HG03045 (cell line): ENCODE data around the gene NXPH3.

Experiments
- ATAC-seq: cut with Tn5 transposase; IDR thresholded peaks from one replicate; pipeline ENCODE4 v1.9.1; 2021; ENCODE audit warnings: mild to moderate bottlenecking, moderate library complexity; ENCODE audit not compliant: unreplicated experiment

NXPH3 gene

GRCh38 chr17:49574945-49575678 is 559 bp upstream of the NXPH3 start:
- ATAC-seq = no peak

- no peak for ATAC-seq
These were observed 631 bp downstream of the NXPH3 start for GRCh38 chr17:49576088-49576916.

GRCh38 chr17:49576917-49577649 is 1.4 kb downstream of the NXPH3 start:
- no peak for ATAC-seq

GRCh38 chr17:49577650-49577934 is 1.9 kb downstream of the NXPH3 start:
- no peak for ATAC-seq

- ATAC-seq = no peak
These were observed 2.3 kb downstream of the NXPH3 start for GRCh38 chr17:49577963-49578362.

- no peak for ATAC-seq
These were observed 2.7 kb downstream of the NXPH3 start for GRCh38 chr17:49578414-49578813.

GRCh38 chr17:49578952-49579500 is 3.4 kb downstream of the NXPH3 start:
- ATAC-seq = no peak

GRCh38 chr17:49579522-49579921 is 3.9 kb downstream of the NXPH3 start:
- no peak for ATAC-seq

GRCh38 chr17:49580055-49580721 is 4.5 kb downstream of the NXPH3 start:
- ATAC-seq = no peak

- ATAC-seq = no peak
These were observed 5.4 kb downstream of the NXPH3 start for GRCh38 chr17:49580981-49581647.

- no peak for ATAC-seq
These were observed 6.0 kb downstream of the NXPH3 start for GRCh38 chr17:49581648-49581998.

GRCh38 chr17:49582055-49582722 is 6.5 kb downstream of the NXPH3 start:
- ATAC-seq = no peak

GRCh38 chr17:49582789-49583188 is 7.1 kb downstream of the NXPH3 start:
- ATAC-seq = no peak

- no peak for ATAC-seq
These were observed 7.6 kb downstream of the NXPH3 start for GRCh38 chr17:49583226-49583625.

- ATAC-seq = no peak
These were observed 8.2 kb downstream of the NXPH3 start for GRCh38 chr17:49583889-49584288.

GRCh38 chr17:49585422-49586027 is 9.9 kb downstream of the NXPH3 start:
- no peak for ATAC-seq

- no peak for ATAC-seq
These were observed 11.8 kb downstream of the NXPH3 start for GRCh38 chr17:49587366-49588073.

GRCh38 chr17:49588312-49588711 is 12.6 kb downstream of the NXPH3 start:
- no peak for ATAC-seq
